Activated CD4-positive, alpha-beta T cell treated with anti-CD3 and anti-CD28 coated beads, Interleukin-2, amount 10 ng/mL, durations not matched to agents 7 days and 5 days (primary cell): ENCODE results near the gene GNAI1. TPM values are rescaled to one million over a fixed set of nuclear protein-coding genes. Genes with fewer than 3 reads are reported as not detected.

ENCODE experiments used
- CTCF ChIA-PET: fragments of 350-600 bp; sonication (Branson Sonifier 250); formaldehyde crosslinking; loops from one replicate; lab custom pipeline; 2021; ENCODE audit warnings: antibody characterized with exemption; lab: Charles Lee
- POLR2A ChIA-PET: fragments of 350-600 bp; sonication (Branson Sonifier 250); formaldehyde crosslinking; loops from one replicate; lab custom pipeline; 2021; ENCODE audit warnings: antibody characterized with exemption; lab: Charles Lee
- DNase-seq: peaks from one replicate; pipeline ENCODE4 v3.0.0-alpha.2; 2020
- H3K27ac Mint-ChIP-seq: one replicate; pipeline ENCODE4 v1.8.0; 2021; ENCODE audit warnings: mild to moderate bottlenecking, moderate library complexity, mixed read lengths
- H3K27me3 Mint-ChIP-seq: one replicate; pipeline ENCODE4 v1.8.0; 2021; ENCODE audit warnings: mixed read lengths
- H3K36me3 Mint-ChIP-seq: one replicate; pipeline ENCODE4 v1.8.0; 2021; ENCODE audit warnings: low read depth, mixed read lengths
- H3K4me1 Mint-ChIP-seq: one replicate; pipeline ENCODE4 v1.8.0; 2021; ENCODE audit warnings: mixed read lengths
- H3K4me3 Mint-ChIP-seq: one replicate; pipeline ENCODE4 v1.8.0; 2021; ENCODE audit warnings: mild to moderate bottlenecking, moderate library complexity, mixed read lengths
- H3K9me3 Mint-ChIP-seq: one replicate; pipeline ENCODE4 v1.8.0; 2021; ENCODE audit warnings: mixed read lengths
- total RNA-seq, 2 experiments: library from RNA; stranded (reverse); gene quantifications; one replicate each; pipeline ENCODE4 v1.2.3, GENCODE V29; 2021

GNAI1 gene
- total RNA-seq, 2 experiments from 2014 or later = 0.33 to 0.45 TPM

DNA sequence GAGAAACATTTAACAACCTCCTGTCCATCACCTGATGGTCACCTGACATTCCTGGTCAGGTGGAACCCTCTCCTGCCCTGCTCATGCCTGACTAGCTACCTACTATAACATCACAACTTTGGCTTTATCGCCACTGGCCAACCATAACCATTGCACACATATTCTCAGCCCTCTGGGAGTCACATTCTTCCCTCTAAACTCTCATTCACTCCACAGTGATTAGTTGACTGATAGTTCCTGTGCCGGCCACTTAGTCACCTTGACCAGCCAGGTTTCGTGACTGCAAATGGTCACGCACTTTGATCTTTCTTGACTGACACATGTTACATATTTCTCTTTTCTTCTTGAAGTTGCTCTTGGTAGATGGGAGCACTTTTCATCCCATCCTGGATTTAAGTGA is 50.1 kb downstream of the GNAI1 start:
- Mint-ChIP-seq H3K9me3 (no peaks in the 10 kb centered on the region), H3K27ac (no peak overlapping the region), H3K4me3 (no peak overlapping the region), H3K36me3 (no peaks in the 10 kb centered on the region), H3K27me3 (no peaks in the 10 kb centered on the region), H3K4me1 (peaks cover 6% of the 10 kb centered on the region)
- ChIA-PET POLR2A (no interaction called here), CTCF (interaction anchor here (0.8 kb wide), 1 partner anchor 49 kb away, joined by 3 read pairs; the partner anchor contains the start of gene GNAI1)
- no peak for DNase-seq

DNA sequence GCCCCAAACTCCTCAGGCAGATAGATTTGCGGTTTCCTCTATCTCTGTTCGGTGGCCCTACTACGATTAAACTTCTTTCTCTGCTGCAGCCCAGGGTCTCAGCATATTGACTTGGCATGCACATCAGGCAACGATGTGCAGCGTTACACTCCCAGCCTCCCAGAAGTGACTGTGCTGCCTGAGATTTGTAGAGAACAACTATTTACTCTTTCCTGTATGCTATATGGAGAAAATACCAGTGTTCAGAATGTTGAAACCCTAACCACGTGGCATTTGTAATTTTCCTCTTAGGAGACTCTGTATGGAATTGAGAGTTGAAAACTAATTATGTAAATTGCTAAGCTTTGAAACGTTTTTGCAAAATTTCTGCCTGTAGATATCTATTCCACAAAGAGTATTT is 50.9 kb downstream of the GNAI1 start:
- H3K9me3 Mint-ChIP-seq = no peaks in the 10 kb centered on the region
- no peaks in the 10 kb centered on the region for H3K4me1 Mint-ChIP-seq
- no peak for DNase-seq
- no peak overlapping the region for H3K4me3 Mint-ChIP-seq
- no peaks in the 10 kb centered on the region for H3K36me3 Mint-ChIP-seq
- no peak overlapping the region for H3K27ac Mint-ChIP-seq
- POLR2A ChIA-PET = no interaction called here
- no peaks in the 10 kb centered on the region for H3K27me3 Mint-ChIP-seq
- CTCF ChIA-PET = no interaction called here

DNA sequence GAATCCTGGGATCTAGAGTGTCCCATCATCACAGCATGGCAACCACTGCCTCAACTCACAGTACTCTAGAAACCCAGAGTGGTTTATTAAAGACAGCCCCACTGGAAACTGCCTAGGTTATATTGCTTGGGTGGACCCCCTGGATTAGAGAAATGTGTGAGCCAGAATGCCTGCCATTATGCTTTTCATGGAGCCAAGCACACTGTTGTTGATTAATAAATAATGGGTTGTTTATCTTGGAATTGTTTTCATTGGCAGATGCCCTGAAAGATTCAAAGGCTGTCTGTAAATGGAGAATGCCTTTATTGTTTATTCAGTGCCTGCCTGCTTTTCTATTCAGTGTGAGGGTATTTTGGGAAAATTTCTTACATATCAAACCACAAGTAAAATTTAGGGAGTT is 52.1 kb downstream of the GNAI1 start:
- ChIA-PET CTCF (no interaction called here), POLR2A (no interaction called here)
- no peak for DNase-seq
- no peaks in the 10 kb centered on the region for H3K4me1 Mint-ChIP-seq
- H3K27me3 Mint-ChIP-seq = no peaks in the 10 kb centered on the region
- H3K9me3 Mint-ChIP-seq = no peaks in the 10 kb centered on the region
- H3K27ac Mint-ChIP-seq = no peak overlapping the region
- no peak overlapping the region for H3K4me3 Mint-ChIP-seq
- no peaks in the 10 kb centered on the region for H3K36me3 Mint-ChIP-seq

DNA sequence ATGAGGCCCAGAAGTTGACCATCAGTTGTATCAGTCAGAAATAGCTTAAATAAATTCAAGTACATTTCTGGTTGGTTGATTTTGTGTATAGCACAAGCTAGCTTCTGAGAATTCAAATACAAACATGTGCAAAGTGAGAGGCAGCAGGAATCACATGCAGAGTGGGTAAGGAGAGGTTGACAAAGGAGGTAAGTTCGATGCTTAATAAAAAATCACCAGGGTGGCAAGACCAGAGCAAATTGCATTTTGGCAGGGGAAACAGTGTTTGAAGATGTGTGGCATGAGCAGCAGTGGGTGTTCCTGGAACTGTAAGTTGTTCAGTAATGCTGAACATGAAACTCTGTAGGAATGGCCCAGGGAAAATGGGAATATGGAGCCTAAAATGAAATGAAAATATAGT is 52.6 kb downstream of the GNAI1 start:
- H3K4me3 Mint-ChIP-seq = no peak overlapping the region
- no peaks in the 10 kb centered on the region for H3K36me3 Mint-ChIP-seq

DNA sequence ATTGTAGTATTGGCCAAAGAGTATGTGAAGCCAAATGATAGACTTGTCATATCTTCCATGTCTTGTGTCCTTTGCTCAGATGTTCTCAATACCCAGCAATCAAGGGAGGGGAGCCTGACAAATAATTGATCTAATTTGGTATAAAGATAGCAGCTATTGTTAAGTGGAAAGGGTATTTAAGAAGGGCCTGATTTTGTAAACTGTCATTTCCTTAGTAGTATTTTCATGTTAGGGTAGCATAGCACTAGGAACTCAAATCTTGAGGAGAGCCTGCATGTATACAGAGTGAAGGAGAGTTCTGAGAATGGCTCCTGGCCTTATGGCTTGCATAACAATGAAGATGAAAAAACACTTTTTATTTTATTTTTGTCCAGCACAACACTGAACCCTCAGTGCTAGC is 53.1 kb downstream of the GNAI1 start:
- ChIA-PET POLR2A (no interaction called here), CTCF (no interaction called here)
- Mint-ChIP-seq H3K4me1 (no peaks in the 10 kb centered on the region), H3K36me3 (no peaks in the 10 kb centered on the region), H3K27ac (no peak overlapping the region), H3K4me3 (no peak overlapping the region), H3K27me3 (no peaks in the 10 kb centered on the region), H3K9me3 (no peaks in the 10 kb centered on the region)
- DNase-seq = no peak

More for the DNA sequence above, 52.6 kb downstream of the GNAI1 start:
- ChIA-PET CTCF (no interaction called here), POLR2A (no interaction called here)
- no peaks in the 10 kb centered on the region for H3K27me3 Mint-ChIP-seq
- H3K4me1 Mint-ChIP-seq = no peaks in the 10 kb centered on the region
- no peak for DNase-seq
- no peaks in the 10 kb centered on the region for H3K9me3 Mint-ChIP-seq
- no peak overlapping the region for H3K27ac Mint-ChIP-seq

DNA sequence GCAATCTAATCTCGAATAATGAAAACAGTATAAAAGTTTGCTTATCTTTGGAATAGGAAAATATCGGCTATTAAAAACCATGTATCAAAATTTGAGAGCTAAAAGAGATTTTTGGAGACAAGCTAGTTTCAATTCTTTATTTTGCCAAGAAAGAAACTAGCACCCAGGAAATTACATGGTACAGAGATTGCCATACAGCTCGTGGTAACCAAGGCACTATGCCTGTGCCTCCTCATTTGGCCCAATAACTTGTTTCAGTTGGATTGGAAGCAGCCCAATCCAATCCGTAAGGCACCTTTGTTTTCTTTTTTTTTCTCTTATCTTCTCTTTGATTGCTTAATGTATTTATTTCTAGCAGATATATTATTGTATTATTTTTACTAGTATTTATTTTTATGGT is 55.0 kb downstream of the GNAI1 start:
- H3K27ac Mint-ChIP-seq = no peak overlapping the region
- no peaks in the 10 kb centered on the region for H3K4me1 Mint-ChIP-seq
- no peaks in the 10 kb centered on the region for H3K9me3 Mint-ChIP-seq
- ChIA-PET CTCF (no interaction called here), POLR2A (no interaction called here)
- H3K4me3 Mint-ChIP-seq = no peak overlapping the region
- no peaks in the 10 kb centered on the region for H3K27me3 Mint-ChIP-seq
- no peaks in the 10 kb centered on the region for H3K36me3 Mint-ChIP-seq
- no peak for DNase-seq

DNA sequence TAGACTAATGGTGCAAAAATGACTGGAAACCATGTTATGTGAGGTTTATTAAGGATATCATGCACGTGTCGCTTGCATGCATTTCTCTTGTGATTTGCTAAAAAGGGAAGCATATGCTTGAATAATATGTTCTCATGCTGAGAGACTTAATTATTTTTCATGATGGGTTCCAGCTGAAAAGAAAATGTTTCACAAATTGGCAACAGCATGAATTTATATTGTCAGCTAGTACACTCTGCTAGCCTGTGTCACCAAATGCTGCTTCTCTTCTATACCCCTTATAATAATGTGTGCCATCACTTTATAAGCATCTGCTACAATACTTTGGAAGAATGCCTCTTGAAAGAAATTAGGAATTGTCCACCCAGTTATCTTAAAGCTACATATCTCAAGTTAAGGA is 63.0 kb downstream of the GNAI1 start:
- CTCF ChIA-PET = no interaction called here

DNA sequence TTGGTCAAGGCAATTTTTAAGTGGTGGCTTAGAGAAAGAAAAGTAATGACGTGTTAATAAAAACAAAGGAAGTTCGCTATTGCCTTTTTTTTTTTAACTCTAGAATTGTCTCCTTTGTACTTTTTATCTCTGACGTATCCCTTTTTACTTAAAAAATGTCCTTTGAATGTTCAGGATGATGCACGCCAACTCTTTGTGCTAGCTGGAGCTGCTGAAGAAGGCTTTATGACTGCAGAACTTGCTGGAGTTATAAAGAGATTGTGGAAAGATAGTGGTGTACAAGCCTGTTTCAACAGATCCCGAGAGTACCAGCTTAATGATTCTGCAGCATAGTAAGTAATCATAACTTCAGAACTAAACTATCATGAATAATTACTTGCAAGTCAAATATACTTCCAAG is 64.4 kb downstream of the GNAI1 start:
- H3K4me1 Mint-ChIP-seq = no peaks in the 10 kb centered on the region
- no peak for DNase-seq
- no peak overlapping the region for H3K4me3 Mint-ChIP-seq
- H3K27me3 Mint-ChIP-seq = no peaks in the 10 kb centered on the region
- no peak overlapping the region for H3K27ac Mint-ChIP-seq
- no peaks in the 10 kb centered on the region for H3K36me3 Mint-ChIP-seq
- peaks cover 2% of the 10 kb centered on the region for H3K9me3 Mint-ChIP-seq
- CTCF ChIA-PET = no interaction called here
- POLR2A ChIA-PET = no interaction called here

More for the DNA sequence above, 63.0 kb downstream of the GNAI1 start:
- POLR2A ChIA-PET = no interaction called here
- no peak for DNase-seq
- Mint-ChIP-seq H3K36me3 (no peaks in the 10 kb centered on the region), H3K27me3 (no peaks in the 10 kb centered on the region), H3K27ac (no peak overlapping the region), H3K9me3 (peaks cover 2% of the 10 kb centered on the region), H3K4me1 (no peaks in the 10 kb centered on the region), H3K4me3 (no peak overlapping the region)

DNA sequence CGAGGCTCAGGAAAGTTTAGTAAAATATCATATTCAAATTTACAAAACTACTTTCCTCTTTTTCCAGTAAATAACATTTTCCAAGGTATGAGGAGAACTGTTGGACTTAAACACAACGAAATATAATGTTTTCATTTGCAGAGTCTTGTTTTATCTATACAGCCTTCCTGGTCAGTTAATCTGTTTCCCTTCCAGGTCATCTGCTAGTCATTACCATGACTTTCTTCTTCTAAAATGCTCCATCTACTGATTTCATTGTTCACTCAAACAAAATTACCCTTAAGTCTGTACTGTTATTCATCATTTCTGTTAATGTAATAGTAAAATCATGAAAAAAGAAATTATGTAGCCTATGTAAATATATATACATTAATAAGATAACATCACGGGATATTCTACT is 69.8 kb downstream of the GNAI1 start:
- H3K27me3 Mint-ChIP-seq = no peaks in the 10 kb centered on the region
- ChIA-PET POLR2A (no interaction called here), CTCF (no interaction called here)
- H3K9me3 Mint-ChIP-seq = peaks cover 2% of the 10 kb centered on the region
- H3K4me3 Mint-ChIP-seq = no peak overlapping the region
- H3K36me3 Mint-ChIP-seq = no peaks in the 10 kb centered on the region
- no peaks in the 10 kb centered on the region for H3K4me1 Mint-ChIP-seq
- no peak for DNase-seq
- no peak overlapping the region for H3K27ac Mint-ChIP-seq

DNA sequence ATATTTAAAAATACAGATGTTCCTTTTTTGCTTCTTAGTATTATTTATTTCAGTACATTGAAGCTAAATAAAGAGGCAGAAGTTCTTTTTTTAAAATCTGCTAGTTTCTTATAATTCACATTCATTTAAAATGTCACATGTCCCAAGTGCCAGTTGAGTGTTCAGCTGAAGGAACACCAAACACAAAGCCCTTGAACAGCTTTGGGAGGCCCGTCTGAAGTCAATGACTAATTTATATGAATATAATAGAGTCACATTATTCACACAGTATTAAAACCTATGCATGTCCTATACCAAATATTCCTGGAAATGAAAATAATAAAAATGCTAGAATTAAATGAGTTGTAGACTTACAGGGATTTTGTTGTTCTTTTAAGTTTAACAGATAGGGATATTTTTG is 70.3 kb downstream of the GNAI1 start:
- Mint-ChIP-seq H3K36me3 (no peaks in the 10 kb centered on the region), H3K27me3 (no peaks in the 10 kb centered on the region), H3K9me3 (no peaks in the 10 kb centered on the region), H3K27ac (no peak overlapping the region), H3K4me1 (no peaks in the 10 kb centered on the region), H3K4me3 (no peak overlapping the region)
- CTCF ChIA-PET = no interaction called here
- DNase-seq = no peak
- POLR2A ChIA-PET = no interaction called here

DNA sequence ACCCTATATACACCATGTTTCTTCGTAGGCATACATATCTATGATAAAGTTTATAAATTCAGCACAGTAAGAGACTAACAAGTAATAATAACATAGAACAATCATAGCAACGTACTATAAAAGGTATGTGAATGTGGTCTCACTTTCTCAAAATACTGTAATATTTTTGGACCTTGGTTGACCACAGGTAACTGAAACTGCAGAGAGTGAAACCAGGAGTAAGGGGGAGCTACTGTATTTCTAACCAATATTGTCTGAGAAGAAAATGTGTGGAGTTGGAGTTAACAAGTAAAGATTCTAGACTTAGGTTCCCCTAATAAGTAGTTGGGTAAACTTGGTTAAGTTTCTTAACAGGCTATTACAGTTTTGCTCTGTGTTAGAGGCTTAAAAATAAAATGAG is 72.1 kb downstream of the GNAI1 start:
- H3K27ac Mint-ChIP-seq = no peak overlapping the region
- no peak overlapping the region for H3K4me3 Mint-ChIP-seq
- DNase-seq = no peak
- ChIA-PET CTCF (no interaction called here), POLR2A (no interaction called here)
- H3K36me3 Mint-ChIP-seq = no peaks in the 10 kb centered on the region
- H3K27me3 Mint-ChIP-seq = no peaks in the 10 kb centered on the region
- no peaks in the 10 kb centered on the region for H3K4me1 Mint-ChIP-seq
- H3K9me3 Mint-ChIP-seq = no peaks in the 10 kb centered on the region

DNA sequence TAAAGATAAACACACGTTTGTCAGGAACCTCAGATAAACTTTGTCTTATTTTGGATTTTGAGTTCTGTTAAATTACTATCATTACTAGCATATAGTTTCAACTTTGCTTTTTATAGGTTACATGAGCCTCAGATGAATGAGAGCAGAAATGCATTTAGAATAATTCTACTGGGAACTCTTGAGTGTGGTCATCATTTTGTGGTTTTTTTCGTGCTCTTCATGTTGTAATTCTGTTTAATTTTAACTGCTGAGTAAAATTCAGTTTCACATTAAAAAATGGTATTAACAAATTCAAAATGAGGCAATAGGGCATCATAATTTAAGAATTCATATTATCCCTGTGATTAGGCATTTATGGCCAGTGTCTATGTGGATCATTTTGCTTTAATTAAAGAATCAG is 72.9 kb downstream of the GNAI1 start:
- ChIA-PET POLR2A (no interaction called here), CTCF (no interaction called here)
- H3K4me3 Mint-ChIP-seq = no peak overlapping the region
- no peaks in the 10 kb centered on the region for H3K4me1 Mint-ChIP-seq
- no peaks in the 10 kb centered on the region for H3K27me3 Mint-ChIP-seq
- no peaks in the 10 kb centered on the region for H3K36me3 Mint-ChIP-seq
- no peak overlapping the region for H3K27ac Mint-ChIP-seq
- no peaks in the 10 kb centered on the region for H3K9me3 Mint-ChIP-seq
- no peak for DNase-seq

DNA sequence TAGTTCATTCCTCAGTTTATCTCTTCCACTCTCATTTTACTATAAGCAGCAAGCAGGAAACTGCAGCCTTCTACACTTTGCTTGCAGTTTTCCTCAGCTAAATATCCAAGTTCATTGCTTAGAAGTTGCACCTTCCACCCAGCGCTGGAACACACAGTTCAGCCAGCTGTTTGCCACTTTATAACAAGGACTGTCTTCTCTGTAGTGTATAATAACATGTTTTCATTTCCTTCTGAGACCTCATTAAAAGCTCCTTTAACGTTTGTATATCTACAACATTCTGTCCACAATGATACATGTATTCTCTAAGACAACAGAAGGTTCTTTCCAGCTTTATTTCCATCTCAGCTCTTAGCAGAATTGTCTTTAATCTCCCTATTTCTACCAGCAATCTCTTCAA is 74.1 kb downstream of the GNAI1 start:
- H3K27ac Mint-ChIP-seq = no peak overlapping the region
- H3K4me1 Mint-ChIP-seq = no peaks in the 10 kb centered on the region
- no peak overlapping the region for H3K4me3 Mint-ChIP-seq
- H3K36me3 Mint-ChIP-seq = no peaks in the 10 kb centered on the region
- H3K27me3 Mint-ChIP-seq = no peaks in the 10 kb centered on the region
- CTCF ChIA-PET = no interaction called here
- POLR2A ChIA-PET = no interaction called here
- no peaks in the 10 kb centered on the region for H3K9me3 Mint-ChIP-seq
- DNase-seq = no peak

DNA sequence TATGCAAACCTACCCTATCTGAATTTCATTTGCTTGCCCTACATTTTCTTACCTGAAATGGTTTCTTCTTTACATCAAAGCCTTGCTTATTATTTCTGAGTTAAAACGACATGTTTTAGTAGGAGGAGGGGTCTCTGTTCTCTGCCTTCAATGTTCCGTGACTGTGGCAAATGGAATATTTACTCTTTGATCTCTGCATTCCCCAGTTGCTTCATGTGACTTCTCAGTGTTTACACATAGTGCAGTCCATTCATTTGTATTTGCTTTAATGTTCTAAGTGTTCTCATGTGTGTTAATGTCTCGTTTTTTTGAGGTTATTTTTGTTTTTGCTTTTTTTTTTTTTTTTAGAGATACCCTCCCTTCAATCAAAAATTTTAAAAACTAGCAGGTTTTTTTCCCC is 75.8 kb downstream of the GNAI1 start:
- H3K4me1 Mint-ChIP-seq = no peaks in the 10 kb centered on the region
- H3K27ac Mint-ChIP-seq = no peak overlapping the region
- H3K36me3 Mint-ChIP-seq = no peaks in the 10 kb centered on the region
- no peak for DNase-seq
- H3K9me3 Mint-ChIP-seq = no peaks in the 10 kb centered on the region
- POLR2A ChIA-PET = no interaction called here
- no peak overlapping the region for H3K4me3 Mint-ChIP-seq
- CTCF ChIA-PET = no interaction called here
- no peaks in the 10 kb centered on the region for H3K27me3 Mint-ChIP-seq
